Measurements from ENCODE around the gene DNAH1.

GRCh38 chr3:52269776-52270175 is 46.3 kb upstream of the DNAH1 start:
- TF ChIP-seq CTCF (conservative IDR thresholded peaks at IDR 0.05) (no peak), EZH2 (IDR thresholded peaks at IDR 0.05; ENCODE audit: low read depth) (no peak)

Data from PC-9 (cell line).